22Rv1 (cell line): ENCODE results near the gene LCN6.
"Not testable (repeated sequence)": the region's sequence is repeated elsewhere in the genome, so short reads cannot be mapped to it uniquely, and the experiment has no call there.

Experiments
- H3K27ac ChIP-seq: fragments of 450-650 bp; 2 replicates; pipeline ENCODE4 v1.5.1; 2017
- ZFX ChIP-seq: fragments of 450-650 bp; IDR thresholded peaks from 2 replicates; pipeline ENCODE4 v1.6.1; 2017; ENCODE audit warnings: antibody characterized with exemption, borderline replicate concordance
- TF ChIP-seq, protein P1 (sequence below): fragments of 450-650 bp; IDR thresholded peaks from 2 replicates; pipeline ENCODE4 v1.5.1; 2017; ENCODE audit warnings: mild to moderate bottlenecking

LCN6 gene

DNA sequence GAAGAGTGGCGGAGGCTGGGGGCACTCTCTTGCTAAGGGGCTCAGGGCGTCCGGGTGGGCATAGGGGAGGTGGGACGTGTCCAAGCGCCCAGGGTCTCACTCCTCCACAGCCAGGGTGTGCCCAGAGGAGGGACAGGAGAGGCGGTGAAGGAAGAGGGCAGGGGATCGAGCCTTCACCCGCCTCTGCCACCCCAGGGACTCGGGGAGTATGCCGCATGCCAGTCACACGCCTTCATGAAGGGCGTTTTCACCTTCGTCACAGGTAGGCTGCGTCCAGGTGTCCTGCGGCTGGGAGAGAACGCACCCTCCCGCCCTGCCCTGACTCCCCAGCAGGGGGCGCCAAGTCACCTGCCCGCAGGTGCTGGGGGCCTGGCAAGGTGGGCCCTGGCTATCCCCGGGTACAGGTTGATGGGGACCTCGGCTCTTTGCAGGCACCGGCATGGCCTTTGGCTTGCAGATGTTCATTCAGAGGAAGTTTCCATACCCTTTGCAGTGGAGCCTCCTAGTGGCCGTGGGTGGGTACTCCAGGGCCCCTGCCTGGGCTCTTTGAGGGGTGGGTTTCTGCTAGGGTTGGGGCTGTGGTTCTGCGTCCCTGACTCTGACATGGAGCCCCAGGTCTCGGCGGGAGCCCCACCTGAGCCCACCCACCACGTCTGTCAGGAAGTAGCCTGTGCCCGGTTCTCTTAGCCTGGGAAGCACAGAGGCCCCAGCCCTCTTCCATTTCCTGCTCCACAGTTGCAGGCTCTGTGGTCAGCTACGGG is 43.4 kb upstream of the LCN6 start:
- TF ChIP-seq, protein P1, sequence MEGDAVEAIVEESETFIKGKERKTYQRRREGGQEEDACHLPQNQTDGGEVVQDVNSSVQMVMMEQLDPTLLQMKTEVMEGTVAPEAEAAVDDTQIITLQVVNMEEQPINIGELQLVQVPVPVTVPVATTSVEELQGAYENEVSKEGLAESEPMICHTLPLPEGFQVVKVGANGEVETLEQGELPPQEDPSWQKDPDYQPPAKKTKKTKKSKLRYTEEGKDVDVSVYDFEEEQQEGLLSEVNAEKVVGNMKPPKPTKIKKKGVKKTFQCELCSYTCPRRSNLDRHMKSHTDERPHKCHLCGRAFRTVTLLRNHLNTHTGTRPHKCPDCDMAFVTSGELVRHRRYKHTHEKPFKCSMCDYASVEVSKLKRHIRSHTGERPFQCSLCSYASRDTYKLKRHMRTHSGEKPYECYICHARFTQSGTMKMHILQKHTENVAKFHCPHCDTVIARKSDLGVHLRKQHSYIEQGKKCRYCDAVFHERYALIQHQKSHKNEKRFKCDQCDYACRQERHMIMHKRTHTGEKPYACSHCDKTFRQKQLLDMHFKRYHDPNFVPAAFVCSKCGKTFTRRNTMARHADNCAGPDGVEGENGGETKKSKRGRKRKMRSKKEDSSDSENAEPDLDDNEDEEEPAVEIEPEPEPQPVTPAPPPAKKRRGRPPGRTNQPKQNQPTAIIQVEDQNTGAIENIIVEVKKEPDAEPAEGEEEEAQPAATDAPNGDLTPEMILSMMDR = peak; percentile 100
- TF ChIP-seq ZFX = no peak
- H3K27ac ChIP-seq = peak overlapping the region; percentile 100

GRCh38 chr9:136790640-136791515 is 42.6 kb upstream of the LCN6 start, which contains the start of gene TMEM141:
Gene TMEM141 (plus strand): TSS chr9:136791344. CDS start chr9:136791371, 27 bp downstream.
- TF ChIP-seq, protein P1 = no peak
- TF ChIP-seq ZFX = no peak
- peak within 1 kb of the TSS; percentile 100 for H3K27ac ChIP-seq

DNA sequence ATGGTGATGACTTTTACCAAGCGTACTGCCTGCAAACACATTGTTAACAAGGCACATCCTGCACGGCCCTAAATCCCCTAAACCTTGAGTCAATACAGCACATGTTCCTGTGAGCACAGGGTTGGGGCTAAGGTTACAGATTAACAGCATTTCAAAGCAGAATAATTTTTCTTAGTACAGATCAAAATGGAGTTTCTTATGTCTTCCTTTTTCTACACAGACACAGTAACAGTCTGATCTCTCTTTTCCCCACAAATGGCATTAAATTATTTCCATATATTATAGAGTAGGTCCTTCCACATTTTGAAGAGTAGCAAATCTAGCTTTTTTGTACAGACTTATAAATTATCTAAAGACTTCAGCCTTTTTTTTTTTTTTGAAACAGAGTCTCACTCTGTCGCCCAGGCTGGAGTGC is 41.2 kb upstream of the LCN6 start:
- H3K27ac ChIP-seq = peak overlapping the region; percentile 100
- TF ChIP-seq ZFX = no peak
- TF ChIP-seq, protein P1 = no peak

GRCh38 chr9:136788644-136789522 is 40.6 kb upstream of the LCN6 start:
- H3K27ac ChIP-seq = peak overlapping the region; percentile 100

GRCh38 chr9:136787690-136788400 is 39.5 kb upstream of the LCN6 start:
- peak overlapping the region; percentile 100 for H3K27ac ChIP-seq
- TF ChIP-seq, protein P1 = peak; percentile 88
- TF ChIP-seq ZFX = no peak

DNA sequence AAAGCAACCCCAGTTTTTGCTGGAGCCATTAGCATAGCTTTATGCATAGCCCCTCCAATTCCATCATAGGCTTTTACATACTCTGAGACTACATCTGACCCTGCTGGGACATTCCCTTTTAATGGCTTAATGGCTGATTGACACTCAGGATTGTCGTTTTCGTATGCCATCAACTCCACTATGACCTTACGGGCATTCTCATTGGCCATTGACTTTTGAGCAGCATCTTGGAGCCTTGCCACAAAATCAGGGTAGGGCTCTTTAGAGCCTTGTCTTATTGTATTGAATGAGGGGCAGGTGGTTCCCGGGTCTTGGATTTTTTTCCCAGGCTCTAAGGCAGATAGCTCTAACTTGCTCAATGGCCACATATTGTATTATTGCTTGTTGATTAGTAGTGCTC is 38.7 kb upstream of the LCN6 start:
- H3K27ac ChIP-seq = not testable (repeated sequence)

DNA sequence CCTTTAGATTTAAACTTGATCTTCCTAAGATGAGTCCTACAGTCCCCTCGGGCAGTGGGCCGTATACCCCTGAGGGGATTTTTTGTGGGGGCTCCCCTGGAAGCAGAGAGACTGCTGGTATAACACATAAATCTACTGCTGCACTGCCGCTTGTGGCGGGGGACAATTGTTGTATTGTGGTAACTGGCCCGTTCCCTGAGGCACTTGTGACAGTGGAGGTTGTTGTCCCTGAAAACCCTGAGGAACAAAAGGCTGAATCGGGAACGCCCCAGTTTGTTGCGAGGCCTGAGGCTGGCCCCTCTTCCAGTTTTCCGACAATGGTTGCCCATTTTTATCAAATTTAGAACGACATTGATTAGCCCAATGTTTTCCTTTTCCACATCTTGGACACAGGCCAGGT is 38.1 kb upstream of the LCN6 start:
- no peak overlapping the region for H3K27ac ChIP-seq
- TF ChIP-seq ZFX = no peak
- TF ChIP-seq, protein P1 = no peak

- not testable (repeated sequence) for H3K27ac ChIP-seq
Observed at GRCh38 chr9:136785565-136786355, 37.4 kb upstream of the LCN6 start.
